AG04449 (cell line): ENCODE data around the gene KRTDAP.
"Not testable (repeated sequence)": the region's sequence is repeated elsewhere in the genome, so short reads cannot be mapped to it uniquely, and the experiment has no call there.

ENCODE experiments used
- CTCF ChIA-PET: fragments of 350-600 bp; formaldehyde crosslinking; extraction: SDS; loops from one replicate; lab custom pipeline; 2021; ENCODE audit warnings: antibody characterized with exemption; lab: Yijun Ruan, JAX
- POLR2A ChIA-PET: fragments of 400-600, 350-600 bp; formaldehyde crosslinking; extraction: SDS; loops from one replicate; lab custom pipeline; 2020; ENCODE audit warnings: antibody characterized with exemption, inconsistent platforms; lab: Yijun Ruan, JAX
- DNase-seq: peaks from one replicate; pipeline ENCODE4 v3.0.0-alpha.2; 2010; ENCODE audit warnings: low read depth, low spot score
- H3K4me3 ChIP-seq: 2 replicates; pipeline ENCODE4 v1.5.1; 2011; ENCODE audit warnings: low read depth, mild to moderate bottlenecking, control low read depth, low read length
- TF ChIP-seq, protein P1 (sequence below): IDR thresholded peaks from one replicate; pipeline ENCODE4 v1.5.1; 2011; ENCODE audit warnings: mild to moderate bottlenecking, moderate library complexity, low read length, control low read depth, inconsistent platforms; ENCODE audit not compliant: insufficient read depth; ENCODE audit errors: missing control alignments

Gene KRTDAP

DNA sequence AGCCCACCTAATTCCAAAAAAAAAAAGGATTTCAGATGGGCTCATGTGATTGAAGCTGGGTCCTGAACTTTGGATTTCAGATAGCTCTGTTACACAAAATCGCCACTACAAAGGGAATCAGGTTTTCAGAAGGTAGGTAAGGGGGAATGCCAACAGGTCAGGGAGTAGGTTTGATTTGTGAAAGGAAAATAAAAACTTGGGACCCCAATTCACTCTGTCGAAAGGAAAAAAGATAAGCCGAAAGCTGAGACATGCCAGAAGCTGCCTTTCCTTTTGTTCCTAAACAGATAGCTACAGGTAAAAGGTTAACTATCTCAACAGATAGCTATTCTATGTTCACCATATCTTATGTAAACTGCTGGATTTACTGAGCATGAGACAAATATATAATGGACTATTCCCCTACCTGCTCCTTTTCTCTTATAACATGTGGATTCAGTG, 4.0 kb downstream of the KRTDAP start:
- H3K4me3 ChIP-seq, result no peak overlapping the region
- TF ChIP-seq, protein P1, sequence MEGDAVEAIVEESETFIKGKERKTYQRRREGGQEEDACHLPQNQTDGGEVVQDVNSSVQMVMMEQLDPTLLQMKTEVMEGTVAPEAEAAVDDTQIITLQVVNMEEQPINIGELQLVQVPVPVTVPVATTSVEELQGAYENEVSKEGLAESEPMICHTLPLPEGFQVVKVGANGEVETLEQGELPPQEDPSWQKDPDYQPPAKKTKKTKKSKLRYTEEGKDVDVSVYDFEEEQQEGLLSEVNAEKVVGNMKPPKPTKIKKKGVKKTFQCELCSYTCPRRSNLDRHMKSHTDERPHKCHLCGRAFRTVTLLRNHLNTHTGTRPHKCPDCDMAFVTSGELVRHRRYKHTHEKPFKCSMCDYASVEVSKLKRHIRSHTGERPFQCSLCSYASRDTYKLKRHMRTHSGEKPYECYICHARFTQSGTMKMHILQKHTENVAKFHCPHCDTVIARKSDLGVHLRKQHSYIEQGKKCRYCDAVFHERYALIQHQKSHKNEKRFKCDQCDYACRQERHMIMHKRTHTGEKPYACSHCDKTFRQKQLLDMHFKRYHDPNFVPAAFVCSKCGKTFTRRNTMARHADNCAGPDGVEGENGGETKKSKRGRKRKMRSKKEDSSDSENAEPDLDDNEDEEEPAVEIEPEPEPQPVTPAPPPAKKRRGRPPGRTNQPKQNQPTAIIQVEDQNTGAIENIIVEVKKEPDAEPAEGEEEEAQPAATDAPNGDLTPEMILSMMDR, result no peak
- ChIA-PET POLR2A (no interaction called here), CTCF (interaction anchor here (2.4 to 2.6 kb wide), 2 partner anchors 9 to 23 kb away, joined by 11 to 25 read pairs; no protein-coding TSS in a partner anchor)
- DNase-seq, result no peak

DNA sequence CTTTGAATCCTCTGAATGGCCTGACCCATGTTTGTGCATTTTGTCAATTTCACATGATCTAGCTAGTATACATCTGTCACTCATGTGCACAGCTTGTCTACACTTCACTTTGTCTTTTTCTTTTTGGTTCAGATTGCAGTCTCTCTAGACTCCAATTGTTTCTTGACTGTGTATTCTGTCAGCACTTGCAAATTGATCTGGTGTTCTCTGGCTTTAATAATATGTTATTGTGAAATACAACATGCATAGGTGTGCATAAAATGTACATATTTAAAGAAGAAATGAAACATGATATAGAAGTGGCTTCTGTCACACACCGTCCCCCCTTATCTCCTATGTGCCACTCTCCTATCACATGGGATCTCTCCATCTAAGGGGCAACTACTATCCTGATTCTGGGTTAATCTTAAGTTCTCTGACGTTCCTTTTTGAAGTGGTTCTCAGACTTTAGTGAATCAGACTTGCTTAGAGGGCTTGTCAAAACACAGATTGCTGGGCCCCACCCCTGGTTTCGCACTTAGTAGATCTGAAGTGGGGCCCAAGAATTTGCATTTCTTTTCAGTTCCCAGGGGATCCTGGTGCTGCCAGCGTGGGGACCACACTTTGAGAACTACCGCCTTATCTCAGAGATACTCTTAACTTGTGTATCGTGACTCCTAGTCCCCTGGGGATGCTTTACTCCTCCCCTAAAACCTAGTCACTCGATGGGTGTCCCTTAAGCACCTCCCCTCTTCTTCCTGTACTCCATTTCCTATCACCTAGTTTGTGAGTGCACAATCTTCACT, 5.8 kb downstream of the KRTDAP start:
- ChIA-PET CTCF (no interaction called here), POLR2A (no interaction called here)
- TF ChIP-seq, protein P1, result no peak
- DNase-seq, result no peak
- no peak overlapping the region for H3K4me3 ChIP-seq

DNA sequence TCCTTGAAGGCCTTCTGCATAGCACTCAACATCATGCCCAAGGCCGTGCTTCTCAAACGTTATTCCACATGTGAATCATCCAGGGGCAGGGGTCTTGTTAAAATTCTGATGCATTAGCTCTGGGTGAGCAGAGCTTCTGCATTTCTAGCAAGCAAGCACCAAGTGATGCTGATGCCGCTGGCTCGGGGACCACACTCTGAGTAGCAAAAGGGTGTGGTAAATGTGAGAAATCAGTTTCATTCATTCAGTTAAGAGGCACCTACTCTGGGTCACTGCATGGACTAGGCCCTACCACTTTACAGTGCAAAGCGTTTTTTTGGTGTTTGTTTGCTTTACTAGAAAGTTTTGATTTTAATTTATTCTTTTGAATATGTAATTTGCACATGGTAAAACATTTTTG, 7.2 kb downstream of the KRTDAP start:
- no peak for DNase-seq
- TF ChIP-seq, protein P1, result no peak
- ChIA-PET CTCF (interaction anchor here (1.4 kb wide), 1 partner anchor 12 kb away, joined by 5 read pairs; no protein-coding TSS in a partner anchor), POLR2A (no interaction called here)
- no peak overlapping the region for H3K4me3 ChIP-seq

DNA sequence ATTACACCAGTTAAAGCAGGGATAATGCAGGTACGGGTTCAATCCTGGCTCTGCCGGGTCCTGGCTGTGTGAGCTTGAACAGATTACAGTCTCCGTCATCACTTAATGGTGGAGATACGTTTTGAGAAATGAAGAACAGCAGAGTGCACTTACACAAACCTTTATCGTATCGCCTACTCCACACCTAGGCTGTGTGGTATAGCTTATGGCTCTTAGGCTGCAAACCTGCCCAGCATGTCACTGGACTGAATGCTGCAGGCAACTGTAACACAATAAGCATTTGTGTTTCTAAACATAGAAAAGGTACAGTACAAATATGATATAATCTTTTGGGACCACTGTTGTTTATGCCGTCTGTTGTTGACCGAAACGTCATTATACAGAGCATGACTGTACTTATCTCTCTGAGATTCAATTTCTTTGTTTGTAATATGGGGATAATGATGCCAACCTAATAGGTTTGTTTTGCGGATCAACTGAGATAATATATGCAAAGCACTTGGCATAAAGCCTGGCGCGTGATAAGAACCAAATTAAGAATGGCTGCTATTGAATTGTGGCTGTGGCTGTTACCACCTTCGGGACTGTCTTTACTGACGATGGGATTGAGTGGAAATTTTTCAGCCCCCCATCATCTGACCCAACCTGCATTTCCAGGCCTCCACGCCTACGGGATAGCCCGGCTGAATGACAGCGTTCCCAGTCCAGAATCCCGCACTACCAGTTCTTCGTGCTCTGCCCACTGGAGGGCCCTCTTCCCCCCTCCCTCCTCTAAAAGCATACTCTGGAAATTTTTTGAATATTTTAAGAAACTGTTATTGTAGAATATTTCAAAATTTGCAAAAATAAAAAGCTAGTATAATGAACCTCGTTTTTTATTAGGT, 11.2 kb downstream of the KRTDAP start:
- POLR2A ChIA-PET, result no interaction called here
- no peak overlapping the region for H3K4me3 ChIP-seq
- TF ChIP-seq, protein P1, result no peak
- DNase-seq, result no peak
- CTCF ChIA-PET, result interaction anchor here (1.2 to 1.3 kb wide), 2 partner anchors 9 to 16 kb away, joined by 3 read pairs; no protein-coding TSS in a partner anchor

DNA sequence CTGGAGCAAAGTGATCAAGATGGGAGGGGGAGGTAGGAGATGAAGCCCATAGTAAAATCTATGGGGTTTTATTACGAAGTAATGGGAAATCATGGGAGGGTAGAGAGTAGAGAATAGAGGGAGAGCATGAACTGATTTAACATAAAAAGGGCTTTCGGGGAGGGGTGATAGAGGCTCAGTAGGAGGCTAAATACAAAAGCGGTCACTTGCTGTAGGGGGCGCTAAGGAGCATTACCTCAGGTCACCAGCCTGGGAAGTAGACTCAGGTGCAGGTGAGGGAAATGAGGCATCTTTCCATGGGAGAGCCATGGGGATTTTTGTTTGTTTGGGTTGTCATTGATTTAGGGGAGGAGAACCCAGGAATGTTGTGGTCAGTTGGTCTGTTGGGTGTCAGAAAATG, 14.1 kb downstream of the KRTDAP start:
- ChIA-PET CTCF (no interaction called here), POLR2A (no interaction called here)
- H3K4me3 ChIP-seq, result no peak overlapping the region
- DNase-seq, result no peak
- TF ChIP-seq, protein P1, result no peak

DNA sequence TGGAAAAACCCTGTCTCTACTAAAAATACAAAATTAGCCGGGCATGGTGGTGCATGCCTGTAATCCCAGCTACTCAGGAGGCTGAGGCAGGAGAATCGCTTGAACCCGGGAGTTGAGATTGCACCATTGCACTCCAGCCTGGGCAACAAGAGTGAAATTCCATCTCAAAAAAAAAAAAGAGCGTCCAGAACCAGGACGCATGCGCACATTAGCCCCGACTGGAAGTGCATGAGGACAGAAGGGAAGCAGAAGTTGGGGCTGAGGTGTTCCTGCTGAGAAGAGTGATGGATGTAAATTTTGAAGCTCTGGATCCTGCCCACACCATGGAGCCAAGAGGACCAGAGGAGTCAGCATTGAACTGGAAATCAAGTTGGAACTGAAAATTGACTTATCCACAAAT, 15.7 kb downstream of the KRTDAP start:
- CTCF ChIA-PET, DNase-seq, POLR2A ChIA-PET, H3K4me3 ChIP-seq: not testable (repeated sequence)
